Astrocyte of the cerebellum (primary cell): ENCODE results near the gene HMGCL.

Experiments used
- DNase-seq: peaks from one replicate; pipeline ENCODE4 v3.0.0-alpha.2; 2011; ENCODE audit warnings: low read depth
- H3K4me3 ChIP-seq: 2 replicates; pipeline ENCODE4 v1.5.1; 2011; ENCODE audit warnings: mild to moderate bottlenecking, low read depth, low read length, moderate library complexity
- CTCF ChIP-seq: IDR thresholded peaks from 2 replicates; pipeline ENCODE4 v1.5.1; 2012; ENCODE audit warnings: low read length, low read depth, moderate library complexity, mild to moderate bottlenecking; ENCODE audit errors: missing control alignments
- in situ Hi-C: cut with HindIII; loops from 2 replicates; pipeline ENCODE4 v1.10.0; 2017; ENCODE audit warnings: low sequenced_read_pairs

Gene HMGCL

GRCh38 chr1:23777979-23778814, 47.0 kb downstream of the HMGCL start, which contains the start of gene PITHD1:
Gene PITHD1 (plus strand): TSS chr1:23778418. CDS start chr1:23778516, 98 bp downstream.
- H3K4me3 ChIP-seq, result peak within 1 kb of the TSS; percentile 67
- no peak for TF ChIP-seq CTCF
- in situ Hi-C loops, result no loop called here
- DNase-seq, result peak; percentile 43

- TF ChIP-seq CTCF, result no peak
- in situ Hi-C loops, result no loop called here
- no peak overlapping the region for H3K4me3 ChIP-seq
- no peak for DNase-seq
Measured at GRCh38 chr1:23776217-23776616, 49.0 kb downstream of the HMGCL start.

GRCh38 chr1:23774174-23774880, 50.9 kb downstream of the HMGCL start:
- TF ChIP-seq CTCF, result no peak
- in situ Hi-C loops, result no loop called here
- H3K4me3 ChIP-seq, result no peak overlapping the region
- no peak for DNase-seq

- TF ChIP-seq CTCF, result no peak
Measured at GRCh38 chr1:23772854-23773242, 52.4 kb downstream of the HMGCL start.

GRCh38 chr1:23772049-23772853, 53.0 kb downstream of the HMGCL start:
- no peak overlapping the region for H3K4me3 ChIP-seq
- DNase-seq, result peak; percentile 70
- in situ Hi-C loops, result no loop called here
- peak; percentile 99 for TF ChIP-seq CTCF

More at GRCh38 chr1:23772854-23773242, 52.4 kb downstream of the HMGCL start:
- in situ Hi-C loops, result no loop called here
- H3K4me3 ChIP-seq, result no peak overlapping the region
- no peak for DNase-seq

GRCh38 chr1:23768733-23769132, 56.5 kb downstream of the HMGCL start:
- in situ Hi-C loops, result no loop called here
- no peak for TF ChIP-seq CTCF
- H3K4me3 ChIP-seq, result no peak overlapping the region
- no peak for DNase-seq
